Activated CD8-positive, alpha-beta T cell treated with anti-CD3 and anti-CD28 coated beads for 36 hours (primary cell): ENCODE measurements around the gene KBTBD13. TPM values are rescaled to one million over a fixed set of nuclear protein-coding genes. Genes with fewer than 3 reads are reported as not detected.
"Not testable (repeated sequence)": the region's sequence is repeated elsewhere in the genome, so short reads cannot be mapped to it uniquely, and the experiment has no call there.

Experiments
- ATAC-seq: fragments of 200-7000 bp; cut with Tn5 transposase; one replicate; pipeline ENCODE4 v1.10.0; 2021; ENCODE audit warnings: mild to moderate bottlenecking, moderate library complexity
- CTCF ChIA-PET: fragments of 350-600 bp; sonication (Branson Sonifier 250); formaldehyde crosslinking; loops from one replicate; lab custom pipeline; 2021; ENCODE audit warnings: antibody characterized with exemption; lab: Charles Lee
- POLR2A ChIA-PET: fragments of 350-600 bp; sonication (Branson Sonifier 250); formaldehyde crosslinking; loops from one replicate; lab custom pipeline; 2021; ENCODE audit warnings: antibody characterized with exemption; lab: Charles Lee
- DNase-seq: peaks from one replicate; pipeline ENCODE4 v3.0.0-alpha.2; 2020
- H3K27ac Mint-ChIP-seq: one replicate; pipeline ENCODE4 v1.8.0; 2021; ENCODE audit warnings: mild to moderate bottlenecking, mixed read lengths
- H3K27me3 Mint-ChIP-seq: one replicate; pipeline ENCODE4 v1.8.0; 2021; ENCODE audit warnings: mixed read lengths
- H3K36me3 Mint-ChIP-seq: one replicate; pipeline ENCODE4 v1.8.0; 2021; ENCODE audit warnings: low read depth, mixed read lengths
- H3K4me1 Mint-ChIP-seq: one replicate; pipeline ENCODE4 v1.8.0; 2021; ENCODE audit warnings: low read depth, mixed read lengths
- H3K4me3 Mint-ChIP-seq: one replicate; pipeline ENCODE4 v1.8.0; 2021; ENCODE audit warnings: mild to moderate bottlenecking, moderate library complexity, mixed read lengths
- H3K9me3 Mint-ChIP-seq: one replicate; pipeline ENCODE4 v1.8.0; 2021; ENCODE audit warnings: mixed read lengths
- intact Hi-C: fragments of 100-400 bp; cut with micrococcal nuclease; formaldehyde crosslinking; loops from one replicate; pipeline ENCODE4 v1.10.0; 2022
- total RNA-seq, 2 experiments: library from RNA; stranded (reverse); gene quantifications; one replicate each; pipeline ENCODE4 v1.2.3, GENCODE V29; 2021
- TF ChIP-seq, protein P1 (sequence below): fragments of 200-600 bp; IDR thresholded peaks from one replicate; pipeline ENCODE4 v1.8.0; 2022; ENCODE audit warnings: antibody characterized with exemption, mild to moderate bottlenecking

The KBTBD13 gene
- total RNA-seq, 2 experiments from 2014 or later = not detected

DNA sequence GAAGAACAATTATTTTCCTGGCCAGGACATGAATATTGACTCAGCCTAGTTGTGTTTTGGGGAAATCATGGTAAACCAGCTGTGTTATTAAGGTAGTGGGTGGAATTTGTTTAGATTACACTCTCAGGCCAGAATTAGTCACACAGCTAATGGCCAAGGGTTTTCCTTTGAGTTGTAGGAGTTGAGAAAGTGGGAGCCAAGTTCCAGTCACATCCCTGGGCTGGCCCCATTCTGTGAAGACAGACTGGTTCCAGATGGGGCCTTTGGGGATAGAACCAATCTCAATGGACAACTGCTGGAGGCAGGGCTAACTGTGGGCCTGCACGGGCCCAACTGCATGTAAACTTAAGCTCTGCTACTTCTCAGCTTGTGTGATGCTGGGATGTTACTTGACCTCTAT, 7.4 kb upstream of the KBTBD13 start:
- H3K27me3 Mint-ChIP-seq = peaks cover 24% of the 10 kb centered on the region
- H3K4me1 Mint-ChIP-seq = peaks cover 6% of the 10 kb centered on the region
- intact Hi-C loops = no loop called here
- ChIA-PET CTCF (interaction anchor here (1.0 to 2.7 kb wide), 7 partner anchors 8 to 258 kb away, joined by 3 to 10 read pairs (median 3); no protein-coding TSS in a partner anchor), POLR2A (interaction anchor here (1.1 to 1.2 kb wide), 2 partner anchors 9 to 18 kb away, joined by 3 read pairs; no protein-coding TSS in a partner anchor)
- TF ChIP-seq, protein P1, sequence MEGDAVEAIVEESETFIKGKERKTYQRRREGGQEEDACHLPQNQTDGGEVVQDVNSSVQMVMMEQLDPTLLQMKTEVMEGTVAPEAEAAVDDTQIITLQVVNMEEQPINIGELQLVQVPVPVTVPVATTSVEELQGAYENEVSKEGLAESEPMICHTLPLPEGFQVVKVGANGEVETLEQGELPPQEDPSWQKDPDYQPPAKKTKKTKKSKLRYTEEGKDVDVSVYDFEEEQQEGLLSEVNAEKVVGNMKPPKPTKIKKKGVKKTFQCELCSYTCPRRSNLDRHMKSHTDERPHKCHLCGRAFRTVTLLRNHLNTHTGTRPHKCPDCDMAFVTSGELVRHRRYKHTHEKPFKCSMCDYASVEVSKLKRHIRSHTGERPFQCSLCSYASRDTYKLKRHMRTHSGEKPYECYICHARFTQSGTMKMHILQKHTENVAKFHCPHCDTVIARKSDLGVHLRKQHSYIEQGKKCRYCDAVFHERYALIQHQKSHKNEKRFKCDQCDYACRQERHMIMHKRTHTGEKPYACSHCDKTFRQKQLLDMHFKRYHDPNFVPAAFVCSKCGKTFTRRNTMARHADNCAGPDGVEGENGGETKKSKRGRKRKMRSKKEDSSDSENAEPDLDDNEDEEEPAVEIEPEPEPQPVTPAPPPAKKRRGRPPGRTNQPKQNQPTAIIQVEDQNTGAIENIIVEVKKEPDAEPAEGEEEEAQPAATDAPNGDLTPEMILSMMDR = no peak
- H3K36me3 Mint-ChIP-seq = no peaks in the 10 kb centered on the region
- DNase-seq = no peak
- no peaks in the 10 kb centered on the region for H3K9me3 Mint-ChIP-seq
- no peak overlapping the region for H3K27ac Mint-ChIP-seq
- ATAC-seq = no peak
- H3K4me3 Mint-ChIP-seq = no peak overlapping the region

DNA sequence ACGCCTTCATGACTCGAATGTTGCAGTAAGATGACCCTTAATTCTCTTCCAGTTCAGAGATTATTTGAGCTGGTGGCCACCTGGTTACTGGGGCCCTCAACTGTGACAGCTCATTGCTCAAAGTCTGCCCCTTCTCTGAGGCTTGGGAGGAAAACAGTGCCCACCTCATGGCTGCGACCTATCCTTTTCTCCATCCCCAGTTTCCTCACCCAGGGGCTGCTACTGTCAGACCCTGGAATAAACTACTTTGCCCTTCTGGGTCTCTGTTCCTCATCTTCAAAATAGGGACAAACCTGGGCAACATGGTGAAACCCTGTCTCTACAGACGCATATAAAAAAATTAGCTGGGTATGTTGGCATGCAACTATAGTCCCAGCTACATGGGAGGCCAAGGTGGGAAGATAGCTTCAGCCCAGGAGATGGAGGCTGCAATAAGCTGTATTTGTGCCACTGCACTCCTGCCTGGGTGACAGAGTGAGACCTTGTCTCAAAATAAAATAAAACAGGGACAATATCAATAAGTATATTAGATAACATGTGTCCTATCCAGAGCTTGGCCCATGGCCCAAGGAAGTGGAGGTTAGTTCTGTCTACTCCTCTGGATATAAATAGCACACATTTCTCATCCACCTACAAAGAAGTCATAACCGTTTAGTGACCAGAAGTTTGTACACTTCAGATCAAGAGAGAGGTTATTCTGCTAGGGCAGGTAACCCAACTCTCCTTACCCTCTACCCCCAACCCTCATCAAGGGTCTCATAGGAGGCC, 6.6 kb upstream of the KBTBD13 start:
- Mint-ChIP-seq H3K36me3 (no peaks in the 10 kb centered on the region), H3K27me3 (peaks cover 24% of the 10 kb centered on the region), H3K27ac (no peak overlapping the region), H3K4me1 (peaks cover 6% of the 10 kb centered on the region), H3K9me3 (no peaks in the 10 kb centered on the region), H3K4me3 (no peak overlapping the region)
- TF ChIP-seq, protein P1 = no peak
- ChIA-PET POLR2A (interaction anchor here (1.1 kb wide), 1 partner anchor 18 kb away, joined by 3 read pairs; no protein-coding TSS in a partner anchor), CTCF (interaction anchor here (1.3 to 2.7 kb wide), 5 partner anchors 11 to 259 kb away, joined by 3 to 10 read pairs (median 6); no protein-coding TSS in a partner anchor)
- intact Hi-C loops = no loop called here
- DNase-seq (no peak), ATAC-seq (no peak)

DNA sequence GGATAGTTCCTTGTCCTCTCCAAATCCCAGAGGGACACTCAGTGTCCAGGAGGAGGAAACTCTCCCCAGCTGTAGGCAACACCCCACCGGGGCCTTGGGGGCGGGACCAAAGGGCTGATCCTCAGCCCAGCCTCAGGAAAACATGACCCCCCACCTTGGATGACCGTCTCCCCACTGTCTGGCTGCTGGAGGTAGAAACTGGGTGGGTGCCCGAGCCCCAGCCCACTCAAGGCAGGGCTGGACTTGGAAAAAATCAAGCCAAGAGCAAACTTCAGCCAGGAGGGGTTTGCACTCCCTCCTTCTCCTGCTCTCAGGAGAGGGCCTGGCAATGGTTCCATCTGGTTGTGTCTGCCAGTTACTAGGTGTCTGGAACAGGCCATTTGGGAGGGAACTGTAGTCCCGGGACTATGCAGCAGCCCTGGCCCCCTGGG, 5.2 kb upstream of the KBTBD13 start:
- Mint-ChIP-seq H3K36me3 (no peaks in the 10 kb centered on the region), H3K27ac (no peak overlapping the region), H3K4me1 (peaks cover 6% of the 10 kb centered on the region), H3K4me3 (no peak overlapping the region), H3K9me3 (no peaks in the 10 kb centered on the region), H3K27me3 (peaks cover 20% of the 10 kb centered on the region)
- ChIA-PET POLR2A (no interaction called here), CTCF (no interaction called here)
- intact Hi-C loops = no loop called here
- no peak for DNase-seq
- ATAC-seq = no peak
- TF ChIP-seq, protein P1 = no peak

DNA sequence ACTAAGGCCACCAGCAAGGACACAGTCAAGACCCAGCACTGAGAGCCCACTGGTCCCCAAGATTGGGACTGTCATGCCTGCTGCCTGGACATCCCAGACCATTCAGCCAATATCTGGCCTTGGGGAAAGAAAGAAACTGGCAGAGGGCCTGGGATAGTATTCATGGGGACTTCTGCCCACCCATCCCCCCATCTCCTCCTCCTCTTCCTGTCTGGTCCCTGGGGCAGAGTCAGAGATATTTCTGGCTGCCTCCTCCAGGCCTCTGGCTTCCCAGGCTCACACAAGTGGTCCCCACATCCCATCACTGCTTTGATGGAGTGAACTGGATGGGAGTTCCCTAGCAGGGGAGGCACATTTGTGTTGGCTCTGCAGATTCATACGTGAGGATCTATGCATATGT, 4.5 kb upstream of the KBTBD13 start:
- Mint-ChIP-seq H3K27ac (no peak overlapping the region), H3K27me3 (peaks cover 16% of the 10 kb centered on the region), H3K4me3 (no peak overlapping the region), H3K9me3 (no peaks in the 10 kb centered on the region), H3K36me3 (no peaks in the 10 kb centered on the region), H3K4me1 (peaks cover 6% of the 10 kb centered on the region)
- intact Hi-C loops = no loop called here
- ATAC-seq (no peak), DNase-seq (no peak)
- ChIA-PET CTCF (no interaction called here), POLR2A (interaction anchor here (1.1 kb wide), 1 partner anchor 33 kb away, joined by 3 read pairs; no protein-coding TSS in a partner anchor)
- TF ChIP-seq, protein P1 = no peak

DNA sequence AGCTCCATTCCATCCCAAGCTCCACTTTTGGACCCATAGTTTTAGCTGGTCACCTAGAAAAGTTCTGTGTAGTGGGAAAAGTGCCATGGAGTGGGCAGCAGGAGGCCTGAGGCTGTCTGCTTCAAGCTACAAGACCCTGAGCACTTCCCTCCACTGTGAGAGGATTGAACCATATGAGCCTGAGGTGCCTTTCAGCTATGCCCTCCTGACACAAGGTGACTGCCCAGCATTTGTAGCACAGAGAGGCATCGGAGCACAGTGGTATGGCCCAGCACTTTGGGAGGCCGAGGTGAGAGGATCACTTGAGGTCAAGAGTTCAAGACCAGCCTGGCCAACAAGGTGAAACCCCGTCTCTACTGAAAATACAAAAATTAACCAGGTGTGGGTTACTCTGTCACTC, 3.9 kb upstream of the KBTBD13 start:
- CTCF ChIA-PET = interaction anchor here (1.0 to 1.4 kb wide), 2 partner anchors 11 to 13 kb away, joined by 3 to 4 read pairs; no protein-coding TSS in a partner anchor
- Mint-ChIP-seq H3K9me3 (no peaks in the 10 kb centered on the region), H3K4me3 (no peak overlapping the region), H3K27me3 (peaks cover 13% of the 10 kb centered on the region), H3K4me1 (peaks cover 4% of the 10 kb centered on the region), H3K27ac (no peak overlapping the region), H3K36me3 (no peaks in the 10 kb centered on the region)
- POLR2A ChIA-PET = interaction anchor here (1.1 kb wide), 1 partner anchor 34 kb away, joined by 3 read pairs; no protein-coding TSS in a partner anchor
- DNase-seq (no peak), ATAC-seq (no peak)
- intact Hi-C loops = no loop called here
- TF ChIP-seq, protein P1 = no peak

DNA sequence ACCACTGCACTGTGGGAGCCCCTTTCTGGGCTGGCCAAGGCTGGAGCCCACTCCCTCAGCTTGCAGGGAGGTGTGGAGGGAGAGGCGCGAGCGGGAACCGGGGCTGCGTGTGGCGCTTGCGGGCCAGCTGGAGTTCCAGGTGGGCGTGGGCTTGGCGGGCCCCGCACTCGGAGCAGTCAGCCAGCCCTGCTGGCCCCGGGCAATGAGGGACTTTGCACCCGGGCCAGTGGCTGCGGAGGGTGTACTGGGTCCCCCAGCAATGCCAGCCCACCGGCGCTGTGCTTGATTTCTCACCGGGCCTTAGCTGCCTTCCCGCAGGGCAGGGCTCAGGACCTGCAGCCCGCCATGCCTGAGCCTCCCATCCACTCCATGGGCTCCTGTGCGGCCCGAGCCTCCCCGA, 1.6 kb upstream of the KBTBD13 start:
- intact Hi-C loops = loop anchor here (5.0 kb wide), 1 partner anchor 43 kb away; no protein-coding TSS in a partner anchor
- H3K9me3 Mint-ChIP-seq, H3K4me3 Mint-ChIP-seq, H3K36me3 Mint-ChIP-seq, ATAC-seq, DNase-seq, H3K27ac Mint-ChIP-seq, H3K4me1 Mint-ChIP-seq, POLR2A ChIA-PET: not testable (repeated sequence)
- peaks cover 22% of the 10 kb centered on the region for H3K27me3 Mint-ChIP-seq
- CTCF ChIA-PET = interaction anchor here (1.3 to 1.4 kb wide), 3 partner anchors 9 to 41 kb away, joined by 3 to 4 read pairs (median 4); no protein-coding TSS in a partner anchor
